A549 (cell line): ENCODE data around the gene FXYD4. TPM values are rescaled to one million over a fixed set of nuclear protein-coding genes. Genes with fewer than 3 reads are reported as not detected.
A peak's percentile ranks its signal among the peaks of the same experiment; 100 is the strongest.

Source experiments
- ATAC-seq, 2 experiments: fragments of 200-7000 bp in 1 of 2; fragments of >200 bp in 1 of 2; cut with Nextera tagmentation in 1 of 2; cut with Tn5 transposase in 1 of 2; 3 replicates each; pipeline versions ENCODE4 v1.8.0 to v1.9.1; 2018 to 2020; ENCODE audit warnings: mild to moderate bottlenecking in 1 of 2, moderate library complexity in 1 of 2
- CTCF ChIA-PET: fragments of 300-600 bp; sonication (Branson Sonifier 250); formaldehyde crosslinking; extraction: SDS; loops from one replicate; lab custom pipeline; 2021; ENCODE audit warnings: antibody characterized with exemption, inconsistent platforms; lab: Yijun Ruan, JAX
- POLR2A ChIA-PET: fragments of 350-600 bp; formaldehyde crosslinking; extraction: SDS; loops from one replicate; lab custom pipeline; 2021; ENCODE audit warnings: antibody characterized with exemption, inconsistent platforms; lab: Yijun Ruan, JAX
- DNase-seq, 2 experiments: peaks; one replicate each; pipeline versions ENCODE4 v3.0.0 to v3.0.0-alpha.2; 2011 to 2016; ENCODE audit warnings: low read depth in 1 of 2, low spot score in 1 of 2
- FAIRE-seq: peaks from 2 replicates; lab custom pipeline; 2011; peaks lifted over from hg19 to GRCh38; lab: Jason Lieb, UNC
- H3K27ac ChIP-seq, 2 experiments: fragments of >200 bp; sonication (Bioruptor Twin); formaldehyde crosslinking; 3 replicates each; pipeline ENCODE4 v1.5.1; 2016 to 2017
- H3K4me1 ChIP-seq: fragments of >200 bp; sonication (Bioruptor Twin); formaldehyde crosslinking; 3 replicates; pipeline ENCODE4 v1.6.1; 2016
- H3K4me2 ChIP-seq: fragments of >200 bp; sonication (Bioruptor Twin); formaldehyde crosslinking; 3 replicates; pipeline ENCODE4 v1.6.1; 2016
- H3K4me3 ChIP-seq: fragments of >200 bp; sonication (Bioruptor Twin); formaldehyde crosslinking; 3 replicates; pipeline ENCODE4 v1.5.1; 2016
- H3K9me3 ChIP-seq: fragments of >200 bp; sonication (Bioruptor Twin); formaldehyde crosslinking; 3 replicates; pipeline ENCODE4 v1.6.1; 2016
- CBX2 ChIP-seq: fragments of 200-600 bp; sonication (generic); IDR thresholded peaks from 2 replicates; pipeline ENCODE4 v1.6.1; 2016; ENCODE audit warnings: low read depth, mild to moderate bottlenecking, borderline replicate concordance
- CBX8 ChIP-seq: fragments of 200-600 bp; sonication (generic); IDR thresholded peaks from 2 replicates; pipeline ENCODE4 v1.6.1; 2016
- CHD2 ChIP-seq: fragments of 150-350 bp; IDR thresholded peaks from 2 replicates; pipeline ENCODE4 v1.6.1; 2014; ENCODE audit warnings: low read length; ENCODE audit not compliant: partially characterized antibody
- CHD4 ChIP-seq: fragments of 200-600 bp; sonication (generic); IDR thresholded peaks from 2 replicates; pipeline ENCODE4 v1.6.1; 2016; ENCODE audit warnings: antibody characterized with exemption, mild to moderate bottlenecking, borderline replicate concordance
- CTCF ChIP-seq: fragments of >200 bp; sonication (Bioruptor Twin); formaldehyde crosslinking; IDR thresholded peaks from 3 replicates; pipeline ENCODE4 v1.5.1; 2016
- EHMT2 ChIP-seq: fragments of 200-600 bp; sonication (generic); IDR thresholded peaks from 2 replicates; pipeline ENCODE4 v1.6.1; 2016; ENCODE audit warnings: antibody characterized with exemption, low read depth, mild to moderate bottlenecking, moderate library complexity
- GATA3 ChIP-seq: IDR thresholded peaks from 2 replicates; pipeline ENCODE4 v1.6.1; 2012; ENCODE audit warnings: borderline replicate concordance
- HOXB13 ChIP-seq: fragments of 250-450 bp; sonication (Bioruptor Pico); IDR thresholded peaks from 2 replicates; pipeline ENCODE4 v1.5.0; 2020; ENCODE audit warnings: low read depth, mild to moderate bottlenecking, moderate library complexity
- JUN ChIP-seq, 2 experiments: fragments of >200 bp; sonication (Bioruptor Twin); formaldehyde crosslinking; IDR thresholded peaks; 2 replicates in 1 of 2; 3 replicates in 1 of 2; pipeline ENCODE4 v1.6.1; 2016 to 2017
- JUNB ChIP-seq: fragments of >200 bp; sonication (Bioruptor Twin); formaldehyde crosslinking; IDR thresholded peaks from 2 replicates; pipeline ENCODE4 v1.6.1; 2016
- KDM5A ChIP-seq: fragments of 200-600 bp; sonication (generic); IDR thresholded peaks from 2 replicates; pipeline ENCODE4 v1.6.1; 2016; ENCODE audit warnings: antibody characterized with exemption, mild to moderate bottlenecking
- NFE2L2 ChIP-seq: fragments of 150-350 bp; conservative IDR thresholded peaks from 2 replicates; pipeline ENCODE4 v1.6.1; 2014; ENCODE audit warnings: low read length
- NPAS2 ChIP-seq: fragments of 250-450 bp; sonication (Bioruptor Pico); IDR thresholded peaks from 2 replicates; pipeline ENCODE4 v1.8.0; 2022; ENCODE audit warnings: mild to moderate bottlenecking, moderate library complexity, borderline replicate concordance
- PBX3 ChIP-seq: IDR thresholded peaks from 2 replicates; pipeline ENCODE4 v1.6.1; 2012
- POLR2AphosphoS2 ChIP-seq: conservative IDR thresholded peaks from 2 replicates; pipeline ENCODE4 v1.6.1; 2012; ENCODE audit warnings: low read length, improper control_type of control experiment, inconsistent platforms
- RAD21 ChIP-seq, 2 experiments: fragments of >200 bp in 1 of 2; sonication (Bioruptor Twin) in 1 of 2; formaldehyde crosslinking in 1 of 2; IDR thresholded peaks in 1 of 2; conservative IDR thresholded peaks in 1 of 2; 2 replicates in 1 of 2; 3 replicates in 1 of 2; pipeline ENCODE4 v1.6.1; 2012 to 2018; ENCODE audit warnings: inconsistent platforms in 1 of 2
- RCOR1 ChIP-seq: fragments of 150-350 bp; IDR thresholded peaks from 2 replicates; pipeline ENCODE4 v1.6.1; 2014; ENCODE audit warnings: antibody characterized with exemption, low read length, low read depth
- RFX5 ChIP-seq: fragments of 450-650 bp; IDR thresholded peaks from 2 replicates; pipeline ENCODE4 v1.7.1; 2014; ENCODE audit warnings: antibody characterized with exemption, mild to moderate bottlenecking, moderate library complexity
- RNF2 ChIP-seq: fragments of 200-600 bp; sonication (generic); IDR thresholded peaks from 2 replicates; pipeline ENCODE4 v1.6.1; 2016; ENCODE audit warnings: low read depth, mild to moderate bottlenecking, antibody characterized with exemption, moderate library complexity, borderline replicate concordance
- SREBF2 ChIP-seq: fragments of 450-650 bp; IDR thresholded peaks from 2 replicates; pipeline ENCODE4 v1.6.1; 2014; ENCODE audit warnings: mild to moderate bottlenecking, moderate library complexity
- TFCP2L1 ChIP-seq: fragments of 250-450 bp; sonication (Bioruptor Pico); IDR thresholded peaks from 2 replicates; pipeline ENCODE4 v1.5.0; 2021; ENCODE audit warnings: mild to moderate bottlenecking
- USF2 ChIP-seq: fragments of 450-650 bp; IDR thresholded peaks from 2 replicates; pipeline ENCODE4 v1.6.1; 2014; ENCODE audit warnings: antibody characterized with exemption
- ZFP36 ChIP-seq: fragments of 450-650 bp; IDR thresholded peaks from 2 replicates; pipeline ENCODE4 v1.6.1; 2014; ENCODE audit warnings: borderline replicate concordance; ENCODE audit not compliant: partially characterized antibody
- ZNF302 ChIP-seq: fragments of 250-450 bp; sonication (Bioruptor Pico); IDR thresholded peaks from 2 replicates; pipeline ENCODE4 v1.9.0; 2021; ENCODE audit warnings: inconsistent platforms, mild to moderate bottlenecking, moderate library complexity
- ZSCAN20 ChIP-seq: fragments of 250-450 bp; sonication (Bioruptor Pico); IDR thresholded peaks from 2 replicates; pipeline ENCODE4 v1.8.0; 2022; ENCODE audit warnings: mild to moderate bottlenecking, moderate library complexity
- WGBS: methylation state at CpG from one replicate; pipeline ENCODE4 v1.1.6; 2017; ENCODE audit errors: missing lambda C conversion rate; 5-methylcytosine and 5-hydroxymethylcytosine counted together
- polyA plus RNA-seq, 4 experiments: library from polyadenylated mRNA; depleted of rRNA in 3 of 4; stranded (reverse); fragments of >200 nt; fragmentation: RNase III in 1 of 4; extraction: RNeasy Plus Mini Kit Qiagen cat#74134 plus additional on column Dnase treatment in 1 of 4; gene quantifications; 2 replicates in 3 of 4; 3 replicates in 1 of 4; pipeline ENCODE4 v1.2.3, GENCODE V29; 2011 to 2017

Gene FXYD4
- polyA plus RNA-seq, 2 of the 4 experiments (the other 2 are of a cell fraction), result not detected

GRCh38 chr10:43376046-43376635, 4.7 kb downstream of the FXYD4 start:
- Histone ChIP-seq H3K9me3 (no peaks in the 10 kb centered on the region), H3K27ac (no peak overlapping the region), H3K4me3 (no peak overlapping the region), H3K4me1 (peaks cover 11% of the 10 kb centered on the region), H3K4me2 (no peak overlapping the region)
- no peak for TF ChIP-seq NFE2L2
- TF ChIP-seq RNF2, result no peak
- TF ChIP-seq CBX2, result no peak
- TF ChIP-seq RCOR1, result no peak
- no peak for TF ChIP-seq PBX3
- no peak for TF ChIP-seq TFCP2L1 (CRISPR knock-in tag)
- TF ChIP-seq GATA3, result no peak
- no peak for TF ChIP-seq CBX8
- TF ChIP-seq POLR2AphosphoS2, result no peak
- no peak for TF ChIP-seq RAD21 (conservative IDR thresholded peaks at IDR 0.05 in 1 of 2, IDR thresholded peaks at IDR 0.05 in 1 of 2)
- TF ChIP-seq USF2, result no peak
- CTCF ChIA-PET, result no interaction called here
- POLR2A ChIA-PET, result no interaction called here
- WGBS, result 68% methylated on average over 8 of the region's 9 CpGs
- DNase-seq (no peak), FAIRE-seq (no peak), ATAC-seq (no peak)

GRCh38 chr10:43376828-43377423, 5.5 kb downstream of the FXYD4 start:
- CTCF ChIA-PET, result interaction anchor here (1.1 kb wide), 1 partner anchor 20 kb away, joined by 3 read pairs; no protein-coding TSS in a partner anchor
- FAIRE-seq (no peak), DNase-seq (no peak), ATAC-seq (peak in 1 of 2 experiments; percentile 18; a peak in 3 of 6 replicates)
- H3K9me3 ChIP-seq, result no peaks in the 10 kb centered on the region
- TF ChIP-seq HOXB13 (no peak), NPAS2 (CRISPR knock-in tag) (no peak), RFX5 (no peak), CHD2 (no peak), KDM5A (no peak), JUNB (no peak), CTCF (no peak)
- no peak overlapping the region for H3K27ac ChIP-seq
- no peak overlapping the region for H3K4me2 ChIP-seq
- POLR2A ChIA-PET, result no interaction called here
- H3K4me1 ChIP-seq, result peaks cover 12% of the 10 kb centered on the region
- WGBS, result 57% methylated on average over 2 of the region's 2 CpGs
- no peak overlapping the region for H3K4me3 ChIP-seq

GRCh38 chr10:43377424-43377883, 6.0 kb downstream of the FXYD4 start:
- FAIRE-seq, result no peak
- WGBS, result 78% methylated on average over 13 of the region's 13 CpGs
- H3K4me1 ChIP-seq, result peaks cover 12% of the 10 kb centered on the region
- no peaks in the 10 kb centered on the region for H3K9me3 ChIP-seq
- no peak overlapping the region for H3K27ac ChIP-seq
- ATAC-seq, result peak; percentile 65 to 77
- ChIA-PET POLR2A (no interaction called here), CTCF (interaction anchor here (1.1 to 1.5 kb wide), 3 partner anchors 14 to 19 kb away, joined by 3 to 4 read pairs (median 3); no protein-coding TSS in a partner anchor)
- no peak overlapping the region for H3K4me2 ChIP-seq
- H3K4me3 ChIP-seq, result no peak overlapping the region
- TF ChIP-seq ZFP36 (no peak), SREBF2 (no peak), ZNF302 (CRISPR knock-in tag) (no peak), CHD2 (no peak), RNF2 (no peak), GATA3 (no peak), CHD4 (no peak), JUN (IDR thresholded peaks at IDR 0.05) (no peak), ZSCAN20 (no peak), EHMT2 (no peak)
- no peak for DNase-seq
